ENCODE results near the gene SPX. TPM values are rescaled to one million over a fixed set of nuclear protein-coding genes. Genes with fewer than 3 reads are reported as not detected.

The SPX gene
- total RNA-seq, 4 donors from 2014 or later = 0.73 to 3.1 (median 2.4) TPM; not detected in 1

DNA sequence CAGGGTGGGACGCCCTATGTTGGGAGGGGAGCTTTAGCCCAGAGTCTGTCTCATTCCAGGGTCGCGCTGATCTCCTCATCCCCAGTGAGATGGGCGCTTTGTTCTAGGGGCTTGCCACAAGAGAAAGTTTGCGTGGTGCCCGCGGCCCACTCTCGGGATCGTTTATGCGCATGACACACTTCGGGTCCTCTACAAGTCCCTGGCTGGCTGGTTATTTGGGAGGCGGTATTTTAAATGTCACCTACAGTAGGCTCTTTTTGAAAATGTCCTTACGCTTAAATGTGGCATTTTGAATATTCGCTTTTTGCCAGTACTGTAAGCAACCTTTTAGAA is 24.0 kb upstream of the SPX start:
- no peak for TF ChIP-seq POLR2A (IDR thresholded peaks at IDR 0.05)
- TF ChIP-seq, protein P1, sequence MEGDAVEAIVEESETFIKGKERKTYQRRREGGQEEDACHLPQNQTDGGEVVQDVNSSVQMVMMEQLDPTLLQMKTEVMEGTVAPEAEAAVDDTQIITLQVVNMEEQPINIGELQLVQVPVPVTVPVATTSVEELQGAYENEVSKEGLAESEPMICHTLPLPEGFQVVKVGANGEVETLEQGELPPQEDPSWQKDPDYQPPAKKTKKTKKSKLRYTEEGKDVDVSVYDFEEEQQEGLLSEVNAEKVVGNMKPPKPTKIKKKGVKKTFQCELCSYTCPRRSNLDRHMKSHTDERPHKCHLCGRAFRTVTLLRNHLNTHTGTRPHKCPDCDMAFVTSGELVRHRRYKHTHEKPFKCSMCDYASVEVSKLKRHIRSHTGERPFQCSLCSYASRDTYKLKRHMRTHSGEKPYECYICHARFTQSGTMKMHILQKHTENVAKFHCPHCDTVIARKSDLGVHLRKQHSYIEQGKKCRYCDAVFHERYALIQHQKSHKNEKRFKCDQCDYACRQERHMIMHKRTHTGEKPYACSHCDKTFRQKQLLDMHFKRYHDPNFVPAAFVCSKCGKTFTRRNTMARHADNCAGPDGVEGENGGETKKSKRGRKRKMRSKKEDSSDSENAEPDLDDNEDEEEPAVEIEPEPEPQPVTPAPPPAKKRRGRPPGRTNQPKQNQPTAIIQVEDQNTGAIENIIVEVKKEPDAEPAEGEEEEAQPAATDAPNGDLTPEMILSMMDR (IDR thresholded peaks at IDR 0.05 in 4 of 5, conservative IDR thresholded peaks at IDR 0.05 in 1 of 5) = no peak
- Histone ChIP-seq H3K27ac (peak overlapping the region; percentile 85 to 91 (median 88)), H3K4me3 (peak overlapping the region; percentile 89 to 99 (median 97)), H3K9me3 (no peaks in the 10 kb centered on the region), H3K36me3 (peaks cover 0 to 18% of the 10 kb centered on the region in 2 donors), H3K27me3 (no peaks in the 10 kb centered on the region), H3K4me1 (peaks cover 42 to 45% of the 10 kb centered on the region in 2 donors)
- intact Hi-C loops (cut with DNase I; ENCODE audit: low total_unique reads) = no loop called here
- in situ Hi-C loops (cut with MboI; ENCODE audit: low sequenced_read_pairs in 4 of 4) = loop anchor here in 1 of 4 donors (10.0 kb wide), 1 partner anchor 153 kb away; the partner anchor contains the start of gene LDHB
- peak in 1 of 2 donors; percentile 2 for DNase-seq
- ATAC-seq = peak; percentile 1 to 5

DNA sequence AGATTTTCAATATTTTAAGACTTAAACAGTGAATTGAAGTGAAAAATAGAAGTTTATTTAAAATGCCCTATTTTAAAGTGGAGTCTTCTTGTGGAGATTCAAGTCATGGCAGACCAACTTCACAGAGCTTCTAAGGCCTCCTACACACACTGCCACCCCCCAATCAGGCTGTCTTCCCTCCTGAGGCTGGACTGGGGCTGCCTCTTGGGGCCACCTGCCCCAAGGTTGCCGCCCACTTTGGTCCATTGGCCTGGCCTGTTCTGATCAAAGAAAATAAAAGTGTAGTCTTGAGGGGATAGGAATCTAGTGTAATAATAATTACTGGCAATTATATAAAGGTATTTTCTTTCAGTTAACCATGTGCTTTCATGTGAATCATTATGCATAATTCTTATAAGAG is 23.2 kb upstream of the SPX start:
- ATAC-seq (no peak), DNase-seq (no peak)
- TF ChIP-seq, protein P1 (IDR thresholded peaks at IDR 0.05 in 4 of 5, conservative IDR thresholded peaks at IDR 0.05 in 1 of 5) = no peak
- no peak for TF ChIP-seq POLR2A (IDR thresholded peaks at IDR 0.05)
- Histone ChIP-seq H3K4me3 (peak overlapping the region; percentile 89 to 99 (median 97)), H3K27ac (peak overlapping the region in 1 of 4 donors; percentile 85), H3K9me3 (no peaks in the 10 kb centered on the region), H3K36me3 (peaks cover 0 to 10% of the 10 kb centered on the region in 2 donors), H3K27me3 (no peaks in the 10 kb centered on the region), H3K4me1 (peaks cover 42 to 45% of the 10 kb centered on the region in 2 donors)
- intact Hi-C loops (cut with DNase I; ENCODE audit: low total_unique reads) = no loop called here
- in situ Hi-C loops (cut with MboI; ENCODE audit: low sequenced_read_pairs in 4 of 4) = loop anchor here in 1 of 4 donors (10.0 kb wide), 1 partner anchor 152 kb away; the partner anchor contains the start of gene LDHB

DNA sequence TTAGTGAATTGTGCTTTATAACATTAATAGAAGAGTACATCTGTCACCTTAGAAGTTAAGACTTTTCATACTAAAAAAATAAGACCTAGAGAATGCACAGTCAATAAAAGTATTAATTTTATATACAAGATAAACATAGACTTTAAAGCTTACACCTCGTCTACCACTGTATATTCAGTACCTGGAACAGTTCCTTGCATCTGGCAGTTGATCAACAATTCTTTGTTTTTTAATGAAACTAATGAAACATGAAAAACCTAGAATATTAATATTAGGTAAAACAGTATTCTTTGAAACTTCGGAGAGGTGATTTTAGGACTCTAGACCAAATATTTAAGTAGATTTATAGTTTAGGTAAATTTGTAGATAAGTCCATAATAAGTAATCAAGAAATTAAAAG is 20.2 kb upstream of the SPX start:
- no peak for TF ChIP-seq POLR2A (IDR thresholded peaks at IDR 0.05)
- TF ChIP-seq, protein P1 (IDR thresholded peaks at IDR 0.05 in 4 of 5, conservative IDR thresholded peaks at IDR 0.05 in 1 of 5) = no peak
- no peaks in the 10 kb centered on the region for H3K27me3 ChIP-seq
- H3K27ac ChIP-seq = no peak overlapping the region
- H3K9me3 ChIP-seq = no peaks in the 10 kb centered on the region
- peaks cover 24 to 30% of the 10 kb centered on the region in 2 donors for H3K4me1 ChIP-seq
- no peak for ATAC-seq
- DNase-seq = no peak
- H3K4me3 ChIP-seq = no peak overlapping the region
- intact Hi-C loops (cut with DNase I; ENCODE audit: low total_unique reads) (no loop called here), in situ Hi-C loops (cut with MboI; ENCODE audit: low sequenced_read_pairs in 4 of 4) (loop anchor here in 1 of 4 donors (10.0 kb wide), 1 partner anchor 149 kb away; the partner anchor contains the start of gene LDHB)
- no peaks in the 10 kb centered on the region for H3K36me3 ChIP-seq

DNA sequence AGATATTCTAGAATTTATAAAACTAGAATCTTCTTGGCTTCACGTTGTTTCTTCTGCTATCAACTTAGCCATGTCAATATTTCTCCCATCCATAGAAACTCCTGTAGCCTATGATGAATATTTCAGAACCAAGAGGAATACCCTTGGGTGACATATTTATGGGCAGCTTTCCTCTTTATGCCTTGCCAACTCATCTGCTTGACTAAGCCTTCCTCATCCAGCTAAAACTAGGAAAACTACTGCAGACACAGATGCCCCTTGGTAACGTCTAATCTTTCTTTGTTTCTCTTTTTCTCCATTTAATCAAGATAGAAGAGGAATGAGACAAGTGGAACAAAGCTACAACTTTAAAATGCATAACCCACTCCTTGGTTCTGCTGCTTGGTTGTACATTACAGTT is 18.2 kb upstream of the SPX start:
- Histone ChIP-seq H3K4me3 (no peak overlapping the region), H3K27ac (no peak overlapping the region), H3K27me3 (no peaks in the 10 kb centered on the region), H3K36me3 (peaks cover 0 to 10% of the 10 kb centered on the region in 2 donors), H3K9me3 (no peaks in the 10 kb centered on the region), H3K4me1 (peaks cover 18 to 20% of the 10 kb centered on the region in 2 donors)
- intact Hi-C loops (cut with DNase I; ENCODE audit: low total_unique reads) (no loop called here), in situ Hi-C loops (cut with MboI; ENCODE audit: low sequenced_read_pairs in 4 of 4) (loop anchor here in 1 of 4 donors (10.0 kb wide), 1 partner anchor 147 kb away; the partner anchor contains the start of gene LDHB)
- ATAC-seq (no peak), DNase-seq (no peak)
- TF ChIP-seq, protein P1 (IDR thresholded peaks at IDR 0.05 in 4 of 5, conservative IDR thresholded peaks at IDR 0.05 in 1 of 5) = no peak
- no peak for TF ChIP-seq POLR2A (IDR thresholded peaks at IDR 0.05)
